ELF-1 (cell line): ENCODE measurements around the gene CCSER2.
A peak's percentile ranks its signal among the peaks of the same experiment; 100 is the strongest.
"Not testable (repeated sequence)": the region's sequence is repeated elsewhere in the genome, so short reads cannot be mapped to it uniquely, and the experiment has no call there.

Experiments used
- DNase-seq: peaks from one replicate; pipeline ENCODE4 v3.0.0-alpha.2; 2016; ENCODE audit warnings: low read depth, low spot score

CCSER2 gene

GRCh38 chr10:84314275-84314674, 14.1 kb upstream of the CCSER2 start:
- no peak for DNase-seq

GRCh38 chr10:84317174-84317573, 11.2 kb upstream of the CCSER2 start:
- no peak for DNase-seq

DNA sequence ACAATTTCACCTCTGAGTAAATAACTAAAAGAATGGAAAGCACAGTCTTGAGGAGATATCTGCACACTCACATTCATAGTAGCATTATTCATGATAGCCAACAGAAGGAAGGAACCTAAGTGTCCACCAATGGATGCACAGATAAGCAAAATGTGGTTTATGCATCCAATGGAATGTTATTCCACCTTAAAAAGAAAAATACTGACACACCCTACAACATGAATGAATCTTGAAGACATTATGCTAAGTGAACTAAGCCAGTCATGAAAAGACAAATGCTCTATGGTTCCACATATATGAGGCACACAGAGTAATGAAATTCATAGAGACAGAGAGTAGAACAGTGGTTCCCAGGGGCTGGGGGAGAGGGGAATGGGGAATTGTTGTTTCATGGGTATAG, 6.5 kb upstream of the CCSER2 start:
- no peak for DNase-seq

DNA sequence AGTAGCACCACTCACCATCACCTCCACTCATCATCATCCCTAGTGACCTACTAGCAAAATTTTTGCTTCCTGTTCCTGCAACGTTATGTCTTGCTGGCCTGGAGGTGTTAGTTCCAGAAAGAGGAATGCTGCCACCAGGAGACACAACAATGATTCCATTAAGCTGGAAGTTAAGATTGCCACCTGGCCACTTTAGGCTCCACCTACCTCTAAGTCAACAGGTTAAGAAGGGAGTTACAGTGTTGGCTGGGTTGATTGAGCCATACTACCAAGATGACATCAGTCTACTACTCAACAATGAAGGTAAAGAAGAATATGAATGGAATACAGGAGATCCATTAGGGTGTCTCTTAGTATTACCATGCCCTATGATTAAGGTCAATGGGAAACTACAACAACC, 4.8 kb upstream of the CCSER2 start:
- not testable (repeated sequence) for DNase-seq

DNA sequence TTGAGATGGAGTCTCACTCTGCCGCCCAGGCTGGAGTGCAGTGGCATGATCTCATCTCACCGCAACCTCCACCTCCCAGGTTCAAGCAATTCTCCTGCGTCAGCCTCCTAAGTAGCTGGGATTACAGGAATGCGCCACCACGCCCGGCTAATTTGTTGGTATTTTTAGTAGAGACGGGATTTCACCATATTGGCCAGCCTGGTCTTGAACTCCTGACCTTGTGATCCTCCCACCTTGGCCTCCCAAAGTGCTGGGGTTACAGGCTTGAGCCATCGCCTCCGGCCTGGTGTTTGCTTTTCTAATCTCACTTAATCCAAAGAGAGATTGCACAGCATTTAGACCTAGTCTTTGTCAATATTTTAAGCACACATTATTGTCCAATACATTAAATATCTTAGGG, 1.4 kb upstream of the CCSER2 start:
- not testable (repeated sequence) for DNase-seq

DNA sequence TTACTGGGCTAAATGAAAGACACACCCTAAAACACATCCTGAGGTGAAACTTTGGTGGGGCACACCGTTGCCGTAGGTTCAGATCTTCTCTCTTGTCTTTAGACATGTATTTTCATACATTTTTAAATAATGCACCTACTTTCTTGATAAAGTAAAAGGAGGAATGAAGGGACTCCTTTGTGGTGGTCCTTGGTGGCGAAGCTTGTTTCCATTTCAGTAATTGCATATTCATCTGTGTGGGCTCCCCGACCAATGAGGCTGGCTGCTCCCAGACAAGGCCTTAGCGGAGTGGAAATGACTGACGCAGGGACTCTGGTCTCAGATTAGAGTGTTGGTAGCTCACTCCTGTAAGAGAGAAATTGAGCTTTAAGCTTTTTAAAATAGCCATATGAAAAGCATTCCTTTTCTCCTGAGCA, 815 bp downstream of the CCSER2 start:
- DNase-seq, result peak; percentile 36

- DNase-seq, result no peak
Measured at GRCh38 chr10:84329986-84330651, 1.7 kb downstream of the CCSER2 start.

DNA sequence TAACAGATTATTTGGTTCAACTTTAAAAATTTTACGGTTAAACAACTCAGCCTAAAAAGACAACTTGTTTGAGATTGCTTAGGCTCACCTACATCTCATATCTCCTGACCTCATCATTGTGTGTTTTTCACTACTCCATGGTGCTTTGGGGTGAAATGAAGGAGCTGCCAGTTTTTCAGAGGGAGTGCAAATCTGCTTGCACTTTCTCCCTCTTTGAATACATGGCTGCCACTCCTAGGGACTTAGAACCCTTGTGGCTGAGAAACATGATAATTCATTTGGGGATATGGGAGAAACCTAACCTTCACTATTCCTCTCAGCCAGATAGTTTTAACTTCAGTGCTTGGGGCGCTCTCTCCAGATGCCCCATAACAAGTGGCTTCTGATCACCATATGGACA, 2.7 kb downstream of the CCSER2 start:
- no peak for DNase-seq

DNA sequence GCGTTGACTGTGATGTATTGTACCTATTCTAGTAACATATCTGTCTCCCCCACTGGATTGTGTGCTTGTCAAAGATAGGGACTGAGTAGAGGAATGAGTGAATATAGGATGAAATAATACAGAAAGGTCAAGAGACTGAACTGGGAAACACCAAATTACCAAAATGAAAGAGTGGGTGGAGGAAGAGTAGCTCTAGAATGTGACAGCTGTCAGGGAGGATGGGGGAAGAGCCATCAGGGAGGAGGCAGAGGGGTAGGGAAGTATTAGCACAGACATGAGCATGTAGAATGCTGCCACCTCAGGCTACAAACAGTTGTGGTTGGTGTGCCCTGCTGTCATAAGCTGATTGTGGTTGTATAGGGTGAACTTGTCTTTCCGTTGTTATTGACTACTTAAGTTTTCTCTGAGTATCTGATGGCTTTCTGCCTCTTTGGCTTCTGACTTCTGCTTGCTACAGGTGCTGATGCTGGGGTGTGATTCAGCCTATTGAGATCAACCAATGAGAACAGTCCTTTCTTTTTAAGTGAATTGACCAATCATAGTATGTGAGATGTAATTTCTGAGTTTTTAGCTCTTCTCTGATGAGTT, 5.6 kb downstream of the CCSER2 start:
- no peak for DNase-seq

DNA sequence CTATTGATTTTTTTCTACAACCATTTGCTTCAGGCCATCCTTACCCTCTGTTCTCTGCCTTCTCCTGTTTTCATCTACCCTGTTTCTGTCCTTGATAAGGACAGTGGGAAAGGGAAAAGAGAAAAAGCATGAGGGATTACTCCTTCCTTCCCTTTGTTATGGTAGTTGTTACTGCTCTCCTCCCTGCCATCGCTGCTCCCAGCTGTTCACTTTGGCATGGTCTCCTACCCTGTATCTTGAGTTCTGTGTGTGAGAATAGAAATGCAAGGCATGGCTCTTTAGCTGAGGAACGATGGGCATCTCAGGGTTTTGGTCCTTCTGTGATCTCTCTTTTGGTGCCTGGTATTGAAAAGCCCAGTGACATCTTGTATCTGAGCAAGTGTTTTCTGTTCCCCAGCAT, 6.4 kb downstream of the CCSER2 start:
- no peak for DNase-seq

GRCh38 chr10:84335516-84335915, 7.1 kb downstream of the CCSER2 start:
- no peak for DNase-seq

DNA sequence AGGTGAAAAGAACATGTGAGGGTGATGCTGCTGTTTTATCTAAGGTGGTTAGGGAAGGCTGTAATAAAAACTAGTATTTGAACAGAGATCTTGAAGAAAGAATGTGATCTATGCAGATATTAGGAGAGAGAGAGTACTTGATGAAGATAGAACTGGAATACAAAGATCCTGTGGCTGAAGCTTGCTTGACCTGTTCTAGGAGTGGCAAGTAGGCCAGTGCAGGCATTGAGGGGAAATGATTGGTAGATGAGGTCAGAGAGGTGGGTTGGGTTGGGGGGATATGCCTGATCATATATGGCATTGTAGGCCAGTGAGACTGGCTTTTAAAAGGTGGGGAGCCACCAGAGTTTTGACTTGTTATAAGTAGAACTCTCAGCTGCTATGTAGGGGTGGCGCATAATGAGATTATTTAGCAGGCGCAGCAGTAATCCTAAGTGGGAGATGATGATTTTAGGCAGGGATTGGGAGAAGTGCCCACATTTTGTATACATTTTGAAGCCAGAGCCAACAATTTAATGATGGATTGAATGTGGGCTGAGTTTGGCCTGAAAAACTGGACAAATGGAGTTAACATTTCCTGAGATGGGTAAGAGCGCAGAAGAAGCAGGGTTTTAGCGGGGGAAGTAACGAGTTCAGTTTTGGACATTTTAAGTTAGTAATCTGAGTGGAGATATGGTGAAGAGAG, 8.2 kb downstream of the CCSER2 start:
- DNase-seq, result peak; percentile 54

GRCh38 chr10:84337199-84337598, 8.8 kb downstream of the CCSER2 start:
- no peak for DNase-seq

DNA sequence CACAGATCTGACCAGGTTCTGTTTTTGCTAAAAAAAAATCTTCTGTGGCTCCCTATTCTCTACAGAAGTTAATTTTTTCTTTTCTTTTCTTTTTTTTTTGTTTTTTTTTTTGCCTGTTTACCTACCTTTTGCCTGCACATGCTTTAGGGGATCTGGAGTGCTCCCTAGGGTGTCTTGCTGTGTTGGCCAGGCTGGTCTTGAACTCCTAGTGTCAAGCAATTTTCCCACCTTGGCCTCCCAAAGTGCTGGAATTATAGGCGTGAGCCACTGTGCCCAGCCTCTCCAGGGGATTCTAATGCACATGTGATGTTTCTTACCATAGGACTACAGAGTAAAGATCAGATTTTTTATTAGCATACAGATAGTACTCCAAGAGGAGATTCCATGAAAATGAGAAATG, 10.6 kb downstream of the CCSER2 start:
- DNase-seq, result no peak

- DNase-seq, result no peak
Measured at GRCh38 chr10:84340187-84340586, 11.8 kb downstream of the CCSER2 start.

DNA sequence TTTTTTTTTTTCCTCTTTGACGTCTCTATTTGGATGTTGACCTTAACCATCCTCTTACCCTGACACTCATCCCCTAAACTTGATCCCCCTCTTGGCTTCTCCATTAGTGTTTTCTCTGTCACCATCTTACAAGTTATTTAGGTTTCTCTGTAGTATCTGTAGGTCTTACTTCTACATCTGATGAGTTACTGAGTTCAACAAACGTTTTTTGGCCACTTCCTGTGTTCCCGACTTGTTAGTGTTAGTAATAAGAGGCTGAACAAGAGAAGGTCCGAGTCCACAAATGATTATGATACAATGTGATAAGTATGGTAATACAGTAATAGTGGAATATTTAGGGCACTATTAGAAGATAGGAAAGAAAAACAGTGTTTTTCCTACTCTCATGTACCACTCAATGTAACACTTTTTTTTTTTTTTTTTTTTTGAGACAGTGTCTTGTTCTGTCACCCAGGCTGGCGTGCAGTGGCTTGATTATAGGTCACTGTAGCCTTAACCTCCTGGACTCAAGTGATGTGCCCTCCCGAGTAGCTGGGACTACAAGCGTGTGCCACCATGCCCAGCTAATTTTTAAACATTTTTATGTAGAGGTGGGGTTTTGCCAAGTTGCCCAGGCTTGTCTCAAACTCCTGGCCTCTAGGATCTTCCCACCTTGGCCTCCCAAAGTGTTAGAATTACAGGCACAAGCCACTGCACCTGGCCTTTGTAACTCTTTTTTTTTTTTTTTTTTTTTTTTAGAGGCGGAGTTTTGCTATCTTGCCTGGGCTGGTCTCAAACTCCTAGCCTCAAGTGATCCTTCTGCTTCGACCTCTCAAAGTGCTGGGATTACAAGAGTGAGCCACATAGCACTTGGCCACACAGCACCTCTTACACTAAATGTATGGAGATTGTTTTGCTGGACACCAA, 12.5 kb downstream of the CCSER2 start:
- DNase-seq, result no peak

DNA sequence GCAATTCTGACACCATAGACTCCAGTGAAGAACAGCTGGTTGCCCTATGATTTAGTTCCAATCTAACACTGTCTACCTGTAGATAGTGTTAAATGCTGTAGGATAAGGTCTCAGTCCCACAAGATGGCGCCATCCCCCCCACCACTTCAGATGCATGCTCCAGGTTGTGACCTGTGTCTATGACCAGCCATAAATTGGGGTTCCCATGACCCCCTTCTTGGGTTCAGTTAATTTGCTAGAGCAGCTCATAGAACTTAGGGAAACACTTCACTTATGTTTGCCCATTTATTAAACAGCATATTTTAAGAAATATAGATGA, 13.1 kb downstream of the CCSER2 start:
- no peak for DNase-seq

DNA sequence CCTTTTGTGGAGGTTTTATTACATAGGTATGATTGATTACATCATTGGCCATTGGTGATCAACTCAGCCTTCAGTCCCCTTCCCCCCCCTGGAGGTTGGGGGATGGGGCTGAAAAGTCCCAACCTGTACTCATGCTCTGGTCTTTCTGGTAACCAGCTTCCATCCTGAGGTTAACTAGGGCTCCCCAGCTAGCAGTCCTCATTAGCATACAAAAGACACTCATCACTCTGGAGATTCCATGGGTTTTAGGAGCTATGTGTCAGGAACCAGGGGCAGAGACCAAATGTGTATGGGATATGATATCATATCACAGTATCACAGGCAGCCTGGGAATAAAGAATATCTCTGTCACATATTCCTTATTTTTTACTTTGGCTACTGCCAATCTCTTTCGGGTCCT, 13.6 kb downstream of the CCSER2 start:
- DNase-seq, result no peak

DNA sequence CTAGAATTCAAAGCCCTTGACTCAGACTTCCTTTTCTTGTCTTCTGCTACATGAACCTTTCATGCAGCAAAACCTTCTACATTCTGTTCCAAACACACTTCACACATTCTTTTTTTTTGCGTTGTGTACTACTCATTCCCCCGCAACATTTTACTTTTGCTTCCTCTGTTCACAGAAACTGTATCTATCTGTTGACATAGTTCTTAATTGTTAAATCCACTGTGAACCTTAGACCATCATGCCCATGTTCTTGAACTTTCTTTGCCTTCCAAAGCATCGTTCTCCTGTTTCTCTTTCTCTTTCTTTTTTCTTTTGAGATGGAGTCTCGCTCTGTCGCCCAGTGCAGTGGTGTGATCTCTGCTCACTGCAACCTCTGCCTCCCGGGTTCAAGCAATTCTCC, 14.2 kb downstream of the CCSER2 start:
- no peak for DNase-seq

DNA sequence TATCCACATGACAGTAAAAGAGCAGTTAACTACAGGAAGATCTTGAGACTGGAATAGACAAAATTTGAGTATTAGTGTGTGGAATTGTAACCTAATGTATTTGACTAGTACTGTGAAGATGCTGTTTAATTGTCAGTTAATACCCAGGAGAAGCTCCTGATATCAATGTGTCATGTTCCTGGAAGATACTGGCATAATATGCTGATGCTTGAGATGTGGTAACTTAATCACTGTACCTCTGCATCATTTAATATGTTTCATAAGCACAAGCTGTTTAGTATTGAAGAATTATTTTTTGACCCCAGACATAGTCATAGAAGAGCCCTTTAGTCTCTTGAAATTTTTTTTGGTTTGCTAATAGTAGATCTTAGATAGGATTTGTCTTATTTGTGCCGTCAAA, 15.4 kb downstream of the CCSER2 start:
- DNase-seq, result no peak

DNA sequence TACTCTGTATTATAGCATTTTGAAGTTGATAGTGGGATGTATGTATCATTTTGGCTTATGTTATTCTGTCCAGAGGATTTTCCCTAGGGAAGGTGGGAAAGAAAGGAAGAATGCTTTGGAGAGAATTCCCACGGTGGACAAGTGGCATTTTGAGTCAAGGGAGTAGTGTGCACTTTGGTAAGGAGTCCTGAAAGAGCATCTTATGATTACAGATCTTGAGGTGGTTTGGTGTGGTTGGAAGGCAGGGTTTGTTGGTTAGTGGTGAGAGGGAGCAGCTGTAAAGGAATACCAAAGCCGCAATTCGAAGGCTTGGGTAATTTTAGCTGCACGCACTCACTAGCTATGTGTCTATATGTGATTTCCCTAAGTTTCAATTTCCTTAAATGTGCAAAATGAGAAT, 16.1 kb downstream of the CCSER2 start:
- no peak for DNase-seq

- DNase-seq, result not testable (repeated sequence)
Measured at GRCh38 chr10:84347575-84348002, 19.2 kb downstream of the CCSER2 start.
